Esophagus muscularis mucosa (tissue), 4 donors: ENCODE measurements around the gene PRIMA1.

Experiments used
- CTCF ChIP-seq, 3 experiments: fragments of 200-600 bp in 2 of 3; fragments of 450-650 bp in 1 of 3; sonication (generic) in 2 of 3; IDR thresholded peaks; one replicate each; pipeline ENCODE4 v1.5.1; 2017 to 2019; ENCODE audit warnings: antibody characterized with exemption in 3 of 3, mild to moderate bottlenecking in 2 of 3, moderate library complexity in 1 of 3
- EP300 ChIP-seq: sonication (generic); formaldehyde crosslinking; IDR thresholded peaks from one replicate; pipeline ENCODE4 v1.6.1; 2017; ENCODE audit warnings: antibody characterized with exemption
- POLR2A ChIP-seq: fragments of 450-650 bp; IDR thresholded peaks from one replicate; pipeline ENCODE4 v1.6.1; 2017; ENCODE audit warnings: antibody characterized with exemption, moderate library complexity, mild to moderate bottlenecking, low read depth
- POLR2AphosphoS5 ChIP-seq, 2 donors: sonication (generic); formaldehyde crosslinking; IDR thresholded peaks; one replicate each; pipeline ENCODE4 v1.6.1; 2017; ENCODE audit warnings: antibody characterized with exemption in 2 of 2

GRCh38 chr14:93811676-93812075 is 23.4 kb upstream of the PRIMA1 start:
- TF ChIP-seq CTCF (IDR thresholded peaks at IDR 0.05) (no peak), POLR2A (no peak), POLR2AphosphoS5 (IDR thresholded peaks at IDR 0.05) (no peak), EP300 (no peak)
